Measurements from ENCODE around the gene DNAH1. TPM values are rescaled to one million over a fixed set of nuclear protein-coding genes. Genes with fewer than 3 reads are reported as not detected.

Gene DNAH1
- total and polyA plus RNA-seq, 2 of the 13 experiments (the other 11 are each of a cell fraction or from before 2014, with no cell fraction given) = 0.64 to 3.5 TPM

GRCh38 chr3:52343946-52344600, 28.0 kb downstream of the DNAH1 start:
- Histone ChIP-seq H3K4me2 (ENCODE audit: low read depth, low read length) (no peak overlapping the region), H3K4me3 (replicated peaks in 1 of 3; ENCODE audit: insufficient read depth in 1 of 3, low read depth in 2 of 3, low read length in 3 of 3) (no peak overlapping the region), H2AFZ (ENCODE audit: low read length) (no peak overlapping the region), H3K27ac (ENCODE audit: extremely low read length, insufficient read depth, low read length) (no peak overlapping the region), H4K20me1 (ENCODE audit: insufficient read depth, low read length) (no peaks in the 10 kb centered on the region), H3K27me3 (ENCODE audit: control insufficient read depth in 1 of 2, insufficient read depth in 2 of 2, low read length in 2 of 2) (no peaks in the 10 kb centered on the region), H3K79me2 (ENCODE audit: insufficient read depth, low read length) (no peaks in the 10 kb centered on the region), H3K9me3 (ENCODE audit: low read length) (no peaks in the 10 kb centered on the region), H3K36me3 (replicated peaks in 1 of 2; ENCODE audit: control insufficient read depth in 1 of 2, insufficient read depth in 2 of 2, low read length in 2 of 2) (no peaks in the 10 kb centered on the region; a peak in 1 of 5 replicates), H3K9ac (ENCODE audit: insufficient read depth, low read depth, low read length) (no peak overlapping the region), H3K4me1 (ENCODE audit: insufficient read depth, low read length) (peaks cover 7% of the 10 kb centered on the region)
- ChIA-PET CTCF (ENCODE audit: low intra/inter-chr PET ratio, low total read pairs) (no interaction called here), POLR2A (no interaction called here)
- DNase-seq (ENCODE audit: low spot score) = no peak
- WGBS (ENCODE audit: low lambda C conversion rate) = 91% methylated on average over 9 of the region's 11 CpGs
- in situ Hi-C loops (cut with HindIII; ENCODE audit: extremely low pct_ligation_motif_present, low pct_unique_long_range_greater_than_20kb) (no loop called here), intact Hi-C loops (cut with micrococcal nuclease; ENCODE audit: unreplicated experiment) (no loop called here)
- TF ChIP-seq RBM39 (IDR thresholded peaks at IDR 0.05; ENCODE audit: low read depth, low read length, poor library complexity, severe bottlenecking) = no peak
- TF ChIP-seq NBN (conservative IDR thresholded peaks at IDR 0.05) = no peak
- BruUV-seq (replicated peaks) = no TSS peak
- FAIRE-seq = no peak
- ATAC-seq = no peak

- in situ Hi-C loops (cut with HindIII; ENCODE audit: extremely low pct_ligation_motif_present, low pct_unique_long_range_greater_than_20kb) = loop anchor here (5.0 kb wide), 1 partner anchor 53 kb away; no protein-coding TSS in a partner anchor
- Histone ChIP-seq H3K79me2 (ENCODE audit: insufficient read depth, low read length) (no peaks in the 10 kb centered on the region), H3K27me3 (ENCODE audit: control insufficient read depth in 1 of 2, insufficient read depth in 2 of 2, low read length in 2 of 2) (no peaks in the 10 kb centered on the region), H3K4me2 (ENCODE audit: low read depth, low read length) (no peak overlapping the region), H2AFZ (ENCODE audit: low read length) (no peak overlapping the region), H3K4me1 (ENCODE audit: insufficient read depth, low read length) (no peaks in the 10 kb centered on the region), H3K36me3 (replicated peaks in 1 of 2; ENCODE audit: control insufficient read depth in 1 of 2, insufficient read depth in 2 of 2, low read length in 2 of 2) (no peaks in the 10 kb centered on the region; a peak in 1 of 5 replicates), H3K9me3 (ENCODE audit: low read length) (no peaks in the 10 kb centered on the region), H4K20me1 (ENCODE audit: insufficient read depth, low read length) (no peaks in the 10 kb centered on the region), H3K4me3 (replicated peaks in 1 of 3; ENCODE audit: insufficient read depth in 1 of 3, low read depth in 2 of 3, low read length in 3 of 3) (no peak overlapping the region), H3K9ac (ENCODE audit: insufficient read depth, low read depth, low read length) (no peak overlapping the region), H3K27ac (ENCODE audit: extremely low read length, insufficient read depth, low read length) (no peak overlapping the region)
- CTCF ChIA-PET (ENCODE audit: low intra/inter-chr PET ratio, low total read pairs) = no interaction called here
- intact Hi-C loops (cut with micrococcal nuclease; ENCODE audit: unreplicated experiment) = no loop called here
- FAIRE-seq (no peak), ATAC-seq (no peak), DNase-seq (ENCODE audit: low spot score) (no peak)
- WGBS (ENCODE audit: low lambda C conversion rate) = 75% methylated on average over 4 of the region's 9 CpGs
- POLR2A ChIA-PET = no interaction called here
- no TSS peak for BruUV-seq (replicated peaks)
- TF ChIP-seq HNRNPL (IDR thresholded peaks at IDR 0.05; ENCODE audit: low read depth, low read length) = no peak
- no peak for TF ChIP-seq TBX2 (CRISPR knock-in tag; IDR thresholded peaks at IDR 0.05; ENCODE audit: borderline replicate concordance)
- no peak for TF ChIP-seq RFX1 (IDR thresholded peaks at IDR 0.05)
- TF ChIP-seq, protein P1, sequence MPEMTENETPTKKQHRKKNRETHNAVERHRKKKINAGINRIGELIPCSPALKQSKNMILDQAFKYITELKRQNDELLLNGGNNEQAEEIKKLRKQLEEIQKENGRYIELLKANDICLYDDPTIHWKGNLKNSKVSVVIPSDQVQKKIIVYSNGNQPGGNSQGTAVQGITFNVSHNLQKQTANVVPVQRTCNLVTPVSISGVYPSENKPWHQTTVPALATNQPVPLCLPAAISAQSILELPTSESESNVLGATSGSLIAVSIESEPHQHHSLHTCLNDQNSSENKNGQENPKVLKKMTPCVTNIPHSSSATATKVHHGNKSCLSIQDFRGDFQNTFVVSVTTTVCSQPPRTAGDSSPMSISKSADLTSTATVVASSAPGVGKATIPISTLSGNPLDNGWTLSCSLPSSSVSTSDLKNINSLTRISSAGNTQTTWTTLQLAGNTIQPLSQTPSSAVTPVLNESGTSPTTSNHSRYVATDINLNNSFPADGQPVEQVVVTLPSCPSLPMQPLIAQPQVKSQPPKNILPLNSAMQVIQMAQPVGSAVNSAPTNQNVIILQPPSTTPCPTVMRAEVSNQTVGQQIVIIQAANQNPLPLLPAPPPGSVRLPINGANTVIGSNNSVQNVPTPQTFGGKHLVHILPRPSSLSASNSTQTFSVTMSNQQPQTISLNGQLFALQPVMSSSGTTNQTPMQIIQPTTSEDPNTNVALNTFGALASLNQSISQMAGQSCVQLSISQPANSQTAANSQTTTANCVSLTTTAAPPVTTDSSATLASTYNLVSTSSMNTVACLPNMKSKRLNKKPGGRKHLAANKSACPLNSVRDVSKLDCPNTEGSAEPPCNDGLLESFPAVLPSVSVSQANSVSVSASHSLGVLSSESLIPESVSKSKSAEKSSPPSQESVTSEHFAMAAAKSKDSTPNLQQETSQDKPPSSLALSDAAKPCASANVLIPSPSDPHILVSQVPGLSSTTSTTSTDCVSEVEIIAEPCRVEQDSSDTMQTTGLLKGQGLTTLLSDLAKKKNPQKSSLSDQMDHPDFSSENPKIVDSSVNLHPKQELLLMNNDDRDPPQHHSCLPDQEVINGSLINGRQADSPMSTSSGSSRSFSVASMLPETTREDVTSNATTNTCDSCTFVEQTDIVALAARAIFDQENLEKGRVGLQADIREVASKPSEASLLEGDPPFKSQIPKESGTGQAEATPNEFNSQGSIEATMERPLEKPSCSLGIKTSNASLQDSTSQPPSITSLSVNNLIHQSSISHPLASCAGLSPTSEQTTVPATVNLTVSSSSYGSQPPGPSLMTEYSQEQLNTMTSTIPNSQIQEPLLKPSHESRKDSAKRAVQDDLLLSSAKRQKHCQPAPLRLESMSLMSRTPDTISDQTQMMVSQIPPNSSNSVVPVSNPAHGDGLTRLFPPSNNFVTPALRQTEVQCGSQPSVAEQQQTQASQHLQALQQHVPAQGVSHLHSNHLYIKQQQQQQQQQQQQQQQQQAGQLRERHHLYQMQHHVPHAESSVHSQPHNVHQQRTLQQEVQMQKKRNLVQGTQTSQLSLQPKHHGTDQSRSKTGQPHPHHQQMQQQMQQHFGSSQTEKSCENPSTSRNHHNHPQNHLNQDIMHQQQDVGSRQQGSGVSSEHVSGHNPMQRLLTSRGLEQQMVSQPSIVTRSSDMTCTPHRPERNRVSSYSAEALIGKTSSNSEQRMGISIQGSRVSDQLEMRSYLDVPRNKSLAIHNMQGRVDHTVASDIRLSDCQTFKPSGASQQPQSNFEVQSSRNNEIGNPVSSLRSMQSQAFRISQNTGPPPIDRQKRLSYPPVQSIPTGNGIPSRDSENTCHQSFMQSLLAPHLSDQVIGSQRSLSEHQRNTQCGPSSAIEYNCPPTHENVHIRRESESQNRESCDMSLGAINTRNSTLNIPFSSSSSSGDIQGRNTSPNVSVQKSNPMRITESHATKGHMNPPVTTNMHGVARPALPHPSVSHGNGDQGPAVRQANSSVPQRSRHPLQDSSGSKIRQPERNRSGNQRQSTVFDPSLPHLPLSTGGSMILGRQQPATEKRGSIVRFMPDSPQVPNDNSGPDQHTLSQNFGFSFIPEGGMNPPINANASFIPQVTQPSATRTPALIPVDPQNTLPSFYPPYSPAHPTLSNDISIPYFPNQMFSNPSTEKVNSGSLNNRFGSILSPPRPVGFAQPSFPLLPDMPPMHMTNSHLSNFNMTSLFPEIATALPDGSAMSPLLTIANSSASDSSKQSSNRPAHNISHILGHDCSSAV (CRISPR knock-in tag; IDR thresholded peaks at IDR 0.05; ENCODE audit: borderline replicate concordance) = no peak
- TF ChIP-seq ZNF891 (CRISPR knock-in tag; IDR thresholded peaks at IDR 0.05) = no peak
- no peak for TF ChIP-seq SIX4 (CRISPR knock-in tag; IDR thresholded peaks at IDR 0.05)
Observed at GRCh38 chr3:52345521-52346109, 29.5 kb downstream of the DNAH1 start.
